HG02884 (cell line): ENCODE measurements around the gene CABLES2.
"Not testable (repeated sequence)": the region's sequence is repeated elsewhere in the genome, so short reads cannot be mapped to it uniquely, and the experiment has no call there.

ENCODE experiments used
- ATAC-seq: cut with Tn5 transposase; IDR thresholded peaks from one replicate; pipeline ENCODE4 v1.9.1; 2021; ENCODE audit warnings: mild to moderate bottlenecking, moderate library complexity; ENCODE audit not compliant: unreplicated experiment

CABLES2 gene

DNA sequence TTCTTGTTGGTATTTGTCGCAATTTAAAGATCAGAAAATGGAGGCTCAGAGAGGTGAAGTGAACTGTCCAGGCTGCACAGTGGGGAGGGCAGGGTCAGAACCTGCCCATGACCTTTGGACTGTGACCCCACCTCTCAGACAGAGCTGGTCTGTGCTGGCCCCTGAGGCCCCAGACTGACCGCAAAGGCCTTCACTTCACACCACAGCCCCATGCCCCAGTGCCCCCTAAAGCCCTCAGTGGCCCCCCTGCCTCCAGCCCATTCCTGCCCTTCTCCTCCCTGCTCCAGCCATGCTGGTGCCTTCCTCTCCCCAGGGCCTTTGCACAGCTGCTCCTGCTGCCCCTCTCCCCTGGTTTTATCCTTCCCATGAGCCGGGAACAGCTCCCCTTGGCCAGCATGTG is 29.6 kb upstream of the CABLES2 start:
- no peak for ATAC-seq

DNA sequence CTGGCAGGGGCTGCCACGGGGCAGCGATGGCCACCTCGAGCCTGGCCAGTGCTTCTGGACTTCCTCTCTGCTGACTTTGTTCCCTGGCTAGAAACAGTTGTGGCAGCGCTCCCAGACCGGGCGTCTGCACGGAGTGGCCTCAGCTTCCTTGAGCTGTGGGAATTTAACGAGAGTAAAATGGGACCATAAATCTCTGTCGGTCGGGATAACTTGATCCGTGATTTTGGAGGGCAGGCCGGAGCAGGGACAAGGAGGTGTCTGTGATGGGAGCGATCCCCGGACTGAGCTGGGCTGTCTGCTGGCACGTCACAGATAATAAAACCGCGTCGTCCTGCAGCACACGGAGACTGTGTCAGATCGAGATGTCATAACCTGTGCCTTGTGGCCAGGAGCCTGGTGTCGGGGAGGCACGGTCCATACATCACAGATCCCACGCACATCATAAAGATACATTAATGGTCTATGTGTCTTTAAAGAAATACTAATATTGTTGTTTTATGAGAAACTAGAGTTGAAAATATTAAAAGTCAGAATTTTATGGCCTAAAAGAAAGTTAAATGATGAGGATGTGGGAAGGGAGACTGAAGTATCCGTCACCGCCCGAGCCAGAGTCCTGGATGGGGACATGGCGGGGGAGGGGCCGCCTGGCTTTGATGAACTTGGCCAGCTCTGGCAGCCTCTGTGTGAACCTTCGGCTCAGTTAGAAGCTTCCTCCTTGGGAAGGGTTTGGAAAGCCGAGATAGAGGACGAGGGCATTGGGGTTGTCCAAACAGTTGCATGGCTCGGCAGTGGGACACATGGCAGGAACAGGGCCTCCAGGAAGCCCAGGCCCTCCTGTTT is 26.8 kb upstream of the CABLES2 start:
- ATAC-seq = no peak

DNA sequence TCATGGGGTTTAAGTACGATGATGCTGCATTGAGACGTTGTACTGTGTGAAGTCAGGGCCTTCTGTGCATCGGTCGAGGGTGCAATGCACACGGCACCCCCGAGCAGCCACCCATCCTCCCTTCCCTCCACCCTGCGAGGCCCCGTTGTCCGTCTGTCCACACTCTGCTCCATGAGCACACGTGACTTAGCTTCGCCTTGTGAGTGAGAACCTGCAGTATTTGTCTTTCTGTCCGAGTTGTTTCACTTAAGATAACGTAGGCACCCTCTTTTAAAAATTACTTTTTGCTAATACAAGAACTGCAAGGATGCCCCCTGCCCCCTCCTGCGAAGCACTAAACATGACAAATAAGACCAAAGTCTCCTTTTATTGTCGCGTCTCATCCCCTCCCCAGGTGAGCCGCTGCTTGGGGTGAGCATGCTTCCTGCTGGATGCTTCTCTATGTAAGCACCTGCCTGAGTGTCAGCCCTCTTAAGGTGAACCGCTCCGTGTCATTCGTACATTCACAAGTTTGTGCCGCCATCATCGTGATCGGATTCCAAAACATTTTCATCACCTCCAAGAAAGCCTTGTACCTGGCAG is 23.9 kb upstream of the CABLES2 start:
- ATAC-seq = no peak

DNA sequence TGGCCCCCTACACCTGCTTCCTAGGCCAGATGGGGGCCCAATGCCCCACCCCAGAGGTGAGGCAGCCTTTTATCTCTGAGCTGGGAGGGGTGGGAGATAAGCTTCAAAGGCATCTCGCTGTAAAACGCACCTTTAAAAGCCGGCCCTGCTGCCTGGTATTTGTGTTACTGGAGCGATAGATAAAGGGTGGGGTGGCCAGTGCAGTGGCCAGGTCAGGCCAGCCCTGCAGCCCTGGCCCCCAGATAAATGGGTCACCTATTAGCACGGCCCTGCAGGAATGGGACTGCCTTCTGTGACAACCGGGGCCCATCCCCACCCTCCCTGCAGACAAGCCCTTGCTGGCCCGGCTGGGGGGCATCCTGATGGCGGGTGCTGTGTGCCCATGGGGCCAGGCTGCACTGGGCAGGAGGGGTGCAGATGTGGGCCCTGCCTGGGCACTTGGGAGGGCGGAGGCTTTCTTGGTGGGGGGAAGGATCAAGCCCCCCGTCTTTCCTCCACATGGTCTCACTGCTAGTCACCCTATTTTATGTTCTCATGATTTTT is 23.3 kb upstream of the CABLES2 start:
- no peak for ATAC-seq

DNA sequence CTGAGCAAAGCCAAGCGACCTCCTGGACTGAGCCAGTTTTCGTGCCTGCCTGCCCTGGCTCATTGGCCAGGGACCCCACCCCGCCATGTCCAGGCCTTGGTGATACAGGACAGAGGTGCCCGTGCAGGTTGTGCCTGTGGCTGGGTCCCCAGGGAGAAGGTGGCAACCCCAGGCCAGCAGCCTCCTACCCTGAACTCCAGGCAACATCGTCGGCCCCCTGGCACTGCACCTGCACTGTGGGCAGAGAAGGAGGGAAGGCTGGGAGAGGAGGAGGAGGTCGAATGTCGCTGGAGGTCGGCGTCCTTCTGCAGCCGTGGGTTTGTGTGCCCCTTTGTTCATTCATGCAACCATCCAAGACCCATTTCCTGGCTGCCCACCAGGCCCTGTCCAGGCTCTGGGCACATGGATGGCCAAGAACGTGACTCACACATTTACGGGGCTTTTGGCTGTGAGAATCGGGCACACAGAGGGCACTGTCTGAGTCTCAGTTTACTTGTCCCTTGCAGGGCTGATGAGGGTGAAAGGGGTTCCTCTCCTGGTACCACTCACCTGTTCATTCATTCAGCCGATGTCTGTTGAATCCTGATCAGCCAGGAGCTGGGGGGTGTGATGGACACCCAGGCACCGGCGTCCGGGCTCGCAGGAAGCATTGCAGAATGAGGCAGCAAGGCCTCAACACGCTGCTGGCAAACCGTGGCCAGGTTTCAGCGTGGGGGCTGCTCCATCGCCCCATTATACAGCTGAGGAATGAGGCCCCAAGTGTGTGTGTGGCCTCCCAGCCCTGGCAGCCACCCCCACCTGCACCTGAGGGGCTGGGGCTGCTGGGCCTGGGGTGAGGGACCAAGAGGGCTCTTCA is 22.6 kb upstream of the CABLES2 start:
- ATAC-seq = no peak

DNA sequence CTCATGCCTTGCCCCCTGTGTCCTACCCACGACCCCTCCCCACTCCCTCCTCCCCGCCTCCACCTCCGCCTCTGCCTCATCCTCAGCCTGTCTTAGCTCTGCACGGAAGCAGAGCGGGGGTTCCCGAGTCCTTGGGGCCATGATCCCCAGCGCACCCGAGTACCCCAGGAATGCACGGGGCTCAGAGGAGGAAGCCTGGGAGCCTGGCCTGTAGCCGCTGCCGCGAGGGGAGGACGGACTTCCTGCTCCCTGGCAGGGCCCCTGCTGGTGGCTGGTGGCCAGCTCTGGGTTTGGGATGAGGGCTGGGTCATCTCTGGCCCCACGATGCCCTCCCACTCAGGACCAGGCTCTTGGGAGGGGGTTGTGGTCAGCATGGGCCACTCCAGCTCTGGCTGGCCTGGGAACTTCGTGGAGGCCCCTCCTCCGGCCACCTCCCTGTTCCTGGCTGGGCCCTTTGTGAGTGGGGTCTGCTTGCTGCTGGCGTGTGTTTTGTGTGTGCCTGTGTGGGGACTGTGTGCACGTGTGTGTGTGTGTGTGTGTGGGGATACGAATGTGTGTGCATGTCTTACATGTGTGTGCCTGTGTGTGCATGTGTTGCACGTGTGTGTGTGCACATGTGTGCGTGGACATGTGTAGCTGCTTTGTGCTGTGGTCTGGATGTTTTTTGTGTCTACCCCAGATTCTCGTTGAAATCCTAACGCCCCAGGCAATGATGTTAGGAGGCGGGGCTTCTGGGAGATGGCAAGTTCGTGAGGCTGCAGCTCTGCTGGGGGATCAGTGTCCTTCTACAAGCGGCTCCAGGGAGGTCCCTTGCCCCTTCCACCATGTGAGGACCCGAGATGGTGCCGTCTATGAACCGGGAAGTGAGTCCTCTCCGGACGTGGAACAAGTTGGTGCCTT is 21.6 kb upstream of the CABLES2 start:
- no peak for ATAC-seq

DNA sequence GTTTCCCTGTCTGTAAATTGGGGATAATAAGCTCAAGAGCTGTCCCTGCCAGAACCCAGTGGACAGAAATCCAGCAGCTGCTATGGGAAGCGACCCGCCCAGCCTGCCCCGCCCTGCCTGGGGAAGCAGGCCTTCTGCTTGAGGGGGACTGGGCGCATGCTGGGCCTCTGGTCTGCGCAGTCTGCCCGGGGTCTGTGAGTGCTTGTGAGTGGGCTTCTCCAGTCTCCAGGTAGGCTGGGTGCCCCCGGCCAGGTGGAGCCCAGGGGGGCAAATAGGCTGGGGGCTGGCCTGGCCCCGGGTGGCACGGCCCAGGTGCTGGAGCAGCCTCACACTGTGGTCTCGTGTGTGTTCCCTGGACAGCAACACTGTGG is 20.9 kb upstream of the CABLES2 start:
- no peak for ATAC-seq

DNA sequence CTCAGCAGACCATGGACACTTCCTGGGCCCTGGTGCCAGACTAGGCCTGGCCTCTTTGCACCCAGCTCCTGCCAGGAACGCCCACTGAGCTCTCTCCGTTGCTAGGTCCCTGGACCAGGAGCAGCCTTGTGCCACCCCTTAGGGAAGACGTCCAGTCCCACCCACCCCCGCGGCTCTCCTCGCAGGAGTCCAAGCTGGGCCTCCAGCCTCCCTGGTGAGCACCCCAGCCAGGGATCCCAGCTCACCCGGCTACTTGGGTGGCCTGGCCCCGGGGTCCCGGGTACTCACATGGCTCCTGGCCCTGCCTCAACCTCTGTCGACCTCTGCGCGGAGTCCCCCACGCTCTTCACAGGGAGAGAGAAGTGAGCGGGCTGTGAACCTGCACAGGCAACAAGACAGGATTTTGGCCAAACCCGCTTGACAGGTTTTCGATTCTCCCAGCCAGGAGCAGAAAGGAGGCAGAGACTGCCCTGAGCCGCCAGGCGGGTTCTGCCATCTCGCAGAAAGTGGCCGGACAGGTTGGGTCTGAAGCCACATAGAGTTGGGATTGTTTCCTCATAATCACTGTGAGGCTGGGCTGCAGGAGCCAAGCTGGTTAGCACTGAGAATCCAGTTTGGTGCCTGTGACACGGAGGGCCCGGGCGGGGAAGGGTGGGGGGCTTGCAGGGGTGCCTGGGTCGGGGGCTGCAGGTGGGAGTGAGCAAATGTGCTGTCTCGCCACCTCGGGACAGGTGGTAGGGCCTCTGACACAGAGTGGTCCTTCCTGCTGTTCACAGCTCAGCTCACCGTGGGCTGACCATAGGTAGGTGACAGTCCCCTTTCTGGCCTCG is 20.3 kb upstream of the CABLES2 start, which contains the start of gene RBBP8NL:
Gene RBBP8NL (minus strand): TSS at position 368 of the 830 bp plus-strand sequence. CDS start 7,892 bp downstream, outside the sequence.
- no peak for ATAC-seq

DNA sequence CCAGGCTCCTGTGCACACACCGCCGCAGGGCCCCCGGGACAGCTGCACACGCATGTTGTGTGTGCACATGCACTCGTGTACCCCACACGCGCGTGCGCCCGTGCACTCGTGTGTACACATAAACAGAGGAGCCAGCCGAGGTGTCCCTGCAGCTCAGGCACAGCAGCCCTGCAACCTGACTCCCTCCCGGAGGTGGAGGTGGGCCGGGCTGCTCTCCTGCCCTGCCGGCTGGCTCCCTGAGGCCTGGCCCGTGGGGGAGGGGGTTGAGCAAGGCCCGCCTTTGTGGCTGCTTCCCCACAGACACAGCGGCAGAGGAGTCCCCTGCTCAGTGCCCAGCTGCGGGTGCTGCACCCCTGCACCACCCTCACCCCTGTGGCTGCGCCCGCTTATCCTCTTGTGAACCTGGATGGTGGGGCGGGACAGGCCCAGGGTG is 19.6 kb upstream of the CABLES2 start:
- no peak for ATAC-seq

DNA sequence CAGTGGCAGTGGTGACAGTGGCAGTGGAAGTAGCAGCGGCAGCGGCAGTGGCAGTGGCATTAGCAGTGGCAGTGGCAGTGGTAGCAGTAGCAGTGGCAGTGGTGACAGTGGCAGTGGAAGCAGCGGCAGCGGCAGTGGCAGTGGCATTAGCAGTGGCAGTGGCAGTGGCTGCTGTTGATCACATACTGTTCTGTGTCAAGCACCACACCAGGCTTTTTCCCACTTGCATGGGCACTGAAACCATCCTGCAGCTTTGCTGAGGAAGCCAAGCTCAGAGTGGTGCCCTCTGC is 18.9 kb upstream of the CABLES2 start:
- not testable (repeated sequence) for ATAC-seq

DNA sequence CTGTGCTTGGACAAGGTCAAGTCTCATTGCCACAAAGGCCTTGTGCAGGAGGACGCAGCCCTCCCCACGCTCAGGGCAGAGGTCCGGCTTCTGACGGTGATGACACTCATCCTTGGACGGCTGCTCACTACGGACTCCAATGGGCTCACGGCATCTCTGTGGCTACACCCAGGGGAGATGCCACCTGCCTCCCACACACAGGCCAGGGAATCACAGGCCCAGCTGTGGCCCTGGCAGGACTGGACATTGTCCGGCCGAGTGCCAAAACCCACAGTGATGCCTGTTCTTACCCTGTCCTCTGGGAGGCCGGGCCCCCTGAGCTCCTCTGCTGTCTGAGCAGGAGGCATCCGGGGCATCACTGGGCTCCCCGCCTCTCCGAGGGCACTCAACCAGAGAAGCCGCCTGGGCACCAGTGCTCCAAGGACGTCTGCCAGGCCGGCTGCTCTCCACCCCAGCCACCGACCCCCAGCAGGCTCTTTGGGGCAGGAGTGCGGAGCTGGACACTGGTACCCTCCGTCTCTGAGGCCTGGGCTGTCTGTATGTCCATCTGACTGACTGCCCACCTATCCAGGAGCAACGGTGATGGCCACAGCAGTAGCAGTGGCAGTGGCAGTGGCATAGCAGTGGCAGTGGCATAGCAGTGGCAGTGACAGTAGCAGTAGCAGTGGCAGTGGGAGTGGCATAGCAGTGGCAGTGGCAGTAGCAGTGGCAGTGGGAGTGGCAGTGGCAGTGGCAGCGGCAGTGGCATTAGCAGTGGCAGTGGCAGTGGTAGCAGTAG is 18.4 kb upstream of the CABLES2 start:
- no peak for ATAC-seq

DNA sequence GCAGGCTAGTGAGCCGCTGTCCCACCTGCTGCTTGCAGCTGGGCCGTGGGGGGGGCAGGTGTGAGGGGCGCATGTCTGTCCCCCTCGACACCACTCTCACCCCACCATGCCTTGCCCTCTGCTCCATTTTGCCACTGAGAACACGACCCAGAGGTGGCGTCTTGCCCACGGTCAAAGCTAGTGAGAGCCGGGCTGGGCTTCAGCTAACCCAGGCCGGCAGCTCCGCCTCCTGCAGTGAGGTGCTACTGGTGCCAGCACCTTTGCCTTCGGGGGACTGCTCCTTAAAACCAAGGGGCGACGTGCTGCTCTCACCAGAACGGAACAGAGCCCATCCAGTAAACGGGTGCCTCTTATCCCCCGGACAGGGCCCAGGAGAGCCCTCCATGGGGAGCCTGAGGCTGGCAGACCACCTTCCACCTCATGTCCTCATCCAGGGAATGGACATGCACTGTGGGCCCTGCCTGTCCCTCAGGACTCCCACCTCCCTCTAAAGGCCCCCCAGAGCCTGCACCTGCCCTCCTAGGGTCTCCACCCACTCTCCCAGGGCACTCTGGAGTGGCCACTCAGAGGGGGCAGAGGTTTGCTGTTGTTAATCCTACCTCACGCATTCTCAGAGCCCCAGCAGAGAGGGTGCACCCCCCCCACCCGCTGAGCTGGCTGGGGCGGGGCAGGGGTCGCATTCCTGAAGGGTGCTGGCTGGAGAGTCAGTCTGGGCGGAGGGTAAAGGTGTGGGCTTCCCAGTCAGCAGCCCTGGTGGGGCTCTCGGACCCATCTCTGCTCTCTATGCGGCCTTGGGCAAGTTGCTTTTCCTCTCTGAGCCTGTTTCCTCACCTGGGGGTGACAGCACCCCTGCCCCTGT is 17.4 kb upstream of the CABLES2 start:
- no peak for ATAC-seq

DNA sequence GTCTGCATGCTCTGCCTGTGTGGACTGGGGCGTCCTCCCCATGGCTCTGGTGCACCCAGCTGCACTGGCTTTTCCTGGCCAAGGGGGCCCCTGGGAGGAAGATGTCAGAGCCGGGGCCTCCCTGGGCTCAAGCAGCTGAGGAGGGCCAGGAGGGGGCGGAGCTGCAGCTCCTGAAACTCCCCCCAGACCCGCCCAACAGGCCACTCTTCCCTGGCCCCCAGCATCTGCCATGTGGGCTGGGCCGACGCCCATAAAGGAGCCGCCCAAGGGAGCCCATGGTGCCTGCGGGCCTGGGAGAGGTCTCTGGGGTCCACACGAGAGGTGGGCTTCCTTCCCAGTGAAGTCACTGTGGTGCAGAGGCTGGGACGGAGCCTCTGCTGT is 16.2 kb upstream of the CABLES2 start:
- no peak for ATAC-seq

DNA sequence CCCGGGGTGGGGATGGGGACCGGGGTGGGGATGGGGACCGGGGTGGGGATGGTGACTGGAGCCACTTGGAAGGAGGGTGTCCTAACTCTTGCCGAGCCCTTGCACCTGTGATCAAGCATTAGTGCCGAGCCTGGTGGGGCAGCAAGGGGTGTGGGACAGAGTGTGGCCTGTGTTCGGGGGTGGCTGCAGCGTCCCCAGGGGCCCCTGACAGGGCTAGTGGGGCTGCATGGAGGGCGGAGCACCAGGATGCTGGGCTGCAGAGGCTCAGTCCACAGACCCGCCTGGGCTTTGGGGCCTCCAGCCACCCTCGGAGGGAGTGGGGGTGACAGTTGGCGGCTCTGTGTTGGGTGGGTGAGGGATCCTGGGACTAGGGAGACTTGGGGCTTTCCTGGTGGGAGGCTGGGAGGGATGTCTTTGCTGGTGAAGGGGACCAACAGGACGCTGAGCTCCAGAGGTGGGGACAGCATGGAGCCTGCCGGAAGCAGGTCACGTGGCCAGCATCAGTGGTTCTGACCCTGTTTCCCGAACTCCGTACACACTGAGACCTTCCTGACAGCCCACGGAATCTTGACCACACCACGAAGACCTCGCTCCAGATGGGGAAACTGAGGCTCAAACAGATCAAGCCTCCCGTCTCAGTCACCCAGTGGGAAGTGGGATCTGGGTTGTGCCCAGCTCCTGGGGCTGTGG is 15.7 kb upstream of the CABLES2 start:
- ATAC-seq = no peak

DNA sequence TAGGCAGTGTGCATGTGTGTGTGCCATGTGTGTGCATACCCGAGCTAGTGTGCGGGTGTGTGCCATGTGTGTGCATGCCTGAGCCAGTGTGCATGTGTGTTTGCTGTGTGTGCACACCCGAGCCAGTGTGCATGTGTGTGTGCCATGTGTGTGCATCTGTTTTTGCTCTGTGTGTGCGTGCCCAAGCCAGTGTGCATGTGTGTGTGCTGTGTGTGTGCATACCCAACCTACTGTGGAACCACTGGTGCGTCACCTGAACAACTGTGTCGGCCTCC is 14.6 kb upstream of the CABLES2 start:
- ATAC-seq = no peak

DNA sequence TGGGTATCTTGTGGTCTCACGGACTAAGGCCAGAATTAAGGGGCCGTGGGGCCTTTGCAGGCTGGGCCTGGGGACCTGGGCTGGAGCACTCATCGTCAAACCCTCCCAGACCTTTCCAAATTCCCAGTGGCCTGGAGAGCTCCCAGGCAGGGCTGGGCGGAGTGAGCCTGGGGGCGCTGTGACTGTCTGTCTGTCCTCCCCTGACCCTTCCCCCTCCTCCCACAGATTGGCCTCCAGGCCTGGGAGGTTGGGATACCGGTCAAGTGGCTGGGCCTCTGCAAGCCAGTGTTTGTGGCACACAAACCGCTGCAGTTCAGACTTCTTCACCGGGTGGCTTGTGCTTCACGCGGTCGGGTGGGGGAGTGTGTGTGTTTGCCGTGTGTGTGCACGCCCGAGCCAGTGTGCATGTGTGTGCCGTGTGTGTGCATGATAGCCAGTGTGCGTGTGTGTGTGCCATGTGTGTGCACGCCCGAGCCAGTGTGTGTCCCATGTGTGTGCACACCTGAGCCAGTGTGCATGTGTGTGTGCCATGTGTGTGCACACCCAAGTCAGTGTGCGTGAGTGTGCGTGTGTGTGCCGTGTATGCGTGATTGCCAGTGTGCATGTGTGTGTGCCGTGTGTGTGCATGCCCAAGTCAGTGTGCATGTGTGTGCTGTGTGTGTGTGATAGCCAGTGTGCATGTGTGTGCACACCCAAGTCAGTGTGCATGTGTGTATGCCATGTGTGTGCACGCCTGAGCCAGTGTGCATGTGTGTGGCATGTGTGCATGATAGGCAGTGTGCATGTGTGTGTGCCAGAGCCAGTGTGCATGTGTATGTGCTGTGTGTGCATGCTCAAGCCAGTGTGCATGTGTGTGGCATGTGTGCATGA is 14.0 kb upstream of the CABLES2 start:
- ATAC-seq = no peak

DNA sequence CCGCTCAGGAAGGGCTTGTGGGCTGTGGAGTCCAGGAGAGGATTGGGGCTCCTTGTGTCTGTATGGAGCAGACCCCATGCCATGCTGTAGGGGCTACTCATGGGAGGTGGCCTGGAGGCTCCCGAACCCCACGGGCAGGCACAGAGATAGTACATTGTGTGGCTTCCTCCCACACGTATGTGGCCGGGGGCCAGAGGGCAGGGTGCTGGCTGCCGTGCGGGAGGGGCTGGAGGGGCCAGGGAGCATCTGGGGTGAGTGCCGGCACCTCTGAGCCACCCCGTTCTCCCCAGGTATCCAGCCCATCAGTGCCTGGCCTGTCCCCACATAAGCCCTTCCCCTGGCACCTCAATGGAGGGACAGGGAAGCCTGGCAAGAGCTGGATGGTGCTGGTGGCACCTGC is 12.7 kb upstream of the CABLES2 start:
- ATAC-seq = no peak
